AG10803 (cell line): Measurements from ENCODE around the gene PINLYP.
"Not testable (repeated sequence)": the region's sequence is repeated elsewhere in the genome, so short reads cannot be mapped to it uniquely, and the experiment has no call there.

Source experiments
- DNase-seq: peaks from one replicate; pipeline ENCODE4 v3.0.0; 2010; ENCODE audit warnings: low read depth
- H3K4me3 ChIP-seq: 2 replicates; pipeline ENCODE4 v1.5.1; 2011; ENCODE audit warnings: mild to moderate bottlenecking, low read length, control low read depth
- TF ChIP-seq, protein P1 (sequence below): conservative IDR thresholded peaks from 2 replicates; pipeline ENCODE4 v1.5.1; 2011; ENCODE audit warnings: mild to moderate bottlenecking, low read length, control low read depth, inconsistent platforms

Gene PINLYP

DNA sequence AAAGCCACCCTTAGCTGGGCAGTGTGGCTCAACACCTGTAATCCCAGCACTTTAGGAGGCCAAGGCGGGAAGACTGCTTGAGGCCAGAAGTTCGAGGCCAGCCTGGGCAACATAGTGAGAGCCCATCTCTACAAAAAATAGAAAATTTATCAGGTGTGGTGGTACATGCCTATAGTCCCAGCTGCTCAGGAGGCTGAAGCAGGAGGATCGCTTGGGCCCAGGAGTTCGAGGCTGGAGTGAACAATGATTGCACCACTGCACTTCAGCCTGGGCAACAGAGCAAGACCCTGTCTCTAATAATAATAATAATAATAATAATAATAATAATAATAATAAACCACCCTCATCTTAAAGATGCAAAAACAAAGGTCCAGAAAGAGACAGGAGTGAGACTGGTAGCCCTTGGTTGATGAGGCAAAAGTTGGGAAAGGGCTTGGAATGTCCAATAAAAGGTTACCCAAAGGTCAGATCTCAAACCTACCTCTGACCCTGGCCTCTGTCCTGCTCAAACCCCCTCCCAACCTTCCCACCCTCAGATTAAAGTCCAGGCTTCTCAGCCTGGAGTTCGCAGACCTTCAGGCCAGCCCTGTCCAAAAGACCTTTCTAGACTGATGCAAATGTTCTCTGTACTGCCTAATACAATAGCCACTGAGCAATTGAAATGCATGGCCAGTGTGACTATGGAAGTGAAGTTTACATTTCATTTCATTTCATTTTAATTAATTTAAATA is 33.5 kb upstream of the PINLYP start:
- H3K4me3 ChIP-seq = no peak overlapping the region
- no peak for DNase-seq
- TF ChIP-seq, protein P1, sequence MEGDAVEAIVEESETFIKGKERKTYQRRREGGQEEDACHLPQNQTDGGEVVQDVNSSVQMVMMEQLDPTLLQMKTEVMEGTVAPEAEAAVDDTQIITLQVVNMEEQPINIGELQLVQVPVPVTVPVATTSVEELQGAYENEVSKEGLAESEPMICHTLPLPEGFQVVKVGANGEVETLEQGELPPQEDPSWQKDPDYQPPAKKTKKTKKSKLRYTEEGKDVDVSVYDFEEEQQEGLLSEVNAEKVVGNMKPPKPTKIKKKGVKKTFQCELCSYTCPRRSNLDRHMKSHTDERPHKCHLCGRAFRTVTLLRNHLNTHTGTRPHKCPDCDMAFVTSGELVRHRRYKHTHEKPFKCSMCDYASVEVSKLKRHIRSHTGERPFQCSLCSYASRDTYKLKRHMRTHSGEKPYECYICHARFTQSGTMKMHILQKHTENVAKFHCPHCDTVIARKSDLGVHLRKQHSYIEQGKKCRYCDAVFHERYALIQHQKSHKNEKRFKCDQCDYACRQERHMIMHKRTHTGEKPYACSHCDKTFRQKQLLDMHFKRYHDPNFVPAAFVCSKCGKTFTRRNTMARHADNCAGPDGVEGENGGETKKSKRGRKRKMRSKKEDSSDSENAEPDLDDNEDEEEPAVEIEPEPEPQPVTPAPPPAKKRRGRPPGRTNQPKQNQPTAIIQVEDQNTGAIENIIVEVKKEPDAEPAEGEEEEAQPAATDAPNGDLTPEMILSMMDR = no peak

DNA sequence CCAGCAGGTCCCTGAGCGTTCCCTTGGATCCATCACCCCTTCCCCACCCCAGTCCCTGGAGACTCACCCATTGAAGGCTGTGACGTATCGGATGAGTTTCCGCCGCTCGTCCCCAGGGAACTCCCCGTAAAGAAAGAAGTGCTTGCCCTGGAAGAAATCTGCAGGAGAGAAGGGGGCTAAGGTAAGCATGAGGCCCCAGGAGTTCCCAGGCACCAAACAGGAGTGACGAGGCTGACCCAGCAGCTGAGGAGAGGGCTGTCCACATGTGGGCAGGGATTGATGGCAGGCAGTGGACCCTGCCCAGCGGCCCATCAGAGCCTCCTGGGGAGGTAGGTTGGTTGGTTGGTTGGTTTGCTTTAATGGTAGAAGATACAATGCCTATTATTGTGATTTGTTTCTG is 31.5 kb upstream of the PINLYP start:
- no peak overlapping the region for H3K4me3 ChIP-seq
- TF ChIP-seq, protein P1 = no peak
- no peak for DNase-seq

DNA sequence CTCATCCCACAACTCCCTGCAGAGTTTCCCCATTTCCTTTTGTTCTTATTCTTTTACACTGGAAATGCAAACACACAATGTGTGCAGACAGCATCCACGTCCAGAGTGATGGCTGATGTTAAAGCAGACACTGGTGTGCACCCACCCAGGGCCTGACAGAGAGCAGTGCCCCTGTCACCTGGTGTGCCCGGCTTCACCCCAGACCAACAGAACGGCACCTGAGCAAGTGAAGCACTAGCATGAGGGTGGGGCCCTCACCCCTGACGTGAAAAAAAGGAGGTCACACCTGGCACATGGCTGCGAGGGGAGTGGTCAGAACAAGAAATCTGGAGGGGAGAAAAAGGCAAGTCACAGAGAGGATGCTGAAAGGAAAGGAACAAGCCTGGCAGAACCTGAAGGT is 30.3 kb upstream of the PINLYP start:
- no peak overlapping the region for H3K4me3 ChIP-seq
- TF ChIP-seq, protein P1 = no peak
- DNase-seq = no peak

DNA sequence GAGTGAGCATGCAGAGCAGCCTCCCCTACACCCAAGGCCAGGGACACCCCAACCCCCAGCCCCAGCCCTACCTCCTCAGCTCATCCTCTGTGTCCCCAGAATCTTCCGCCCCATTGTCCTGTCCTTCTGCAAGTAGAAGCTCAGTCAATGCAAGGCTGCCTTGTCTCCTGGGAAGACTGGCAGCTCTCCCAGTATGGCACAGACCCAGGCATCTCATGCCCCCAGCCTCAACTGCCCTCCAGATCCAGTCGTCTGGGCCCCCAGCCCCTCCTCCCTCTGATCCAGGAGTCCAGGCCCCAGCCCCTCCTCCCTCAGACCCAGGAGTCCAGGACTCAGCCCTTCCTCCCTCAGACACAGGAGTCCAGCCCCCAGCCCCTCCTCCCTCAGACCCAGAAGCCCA is 29.6 kb upstream of the PINLYP start:
- DNase-seq = no peak
- H3K4me3 ChIP-seq = no peak overlapping the region
- TF ChIP-seq, protein P1 = no peak

DNA sequence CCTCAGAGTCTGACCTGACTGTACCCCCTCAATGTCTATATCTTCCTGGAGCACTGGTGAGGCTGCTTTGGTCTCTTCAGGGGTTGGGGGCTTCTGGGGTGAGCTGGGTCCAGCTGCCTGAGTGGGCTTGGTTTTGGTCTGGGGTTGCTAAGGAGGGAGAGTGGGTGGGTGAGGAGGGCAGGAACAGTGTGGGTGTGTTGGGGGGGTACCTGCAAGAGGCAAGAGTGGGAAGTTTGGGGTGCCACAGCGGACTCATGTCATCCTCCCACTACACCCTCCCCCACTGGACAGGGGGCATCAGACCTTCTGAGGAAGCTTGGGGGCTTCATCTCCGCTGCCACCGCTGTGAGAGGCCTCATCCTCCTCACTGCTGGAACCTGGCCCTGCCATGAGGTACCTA is 29.0 kb upstream of the PINLYP start:
- no peak overlapping the region for H3K4me3 ChIP-seq
- TF ChIP-seq, protein P1 = no peak
- DNase-seq = no peak

DNA sequence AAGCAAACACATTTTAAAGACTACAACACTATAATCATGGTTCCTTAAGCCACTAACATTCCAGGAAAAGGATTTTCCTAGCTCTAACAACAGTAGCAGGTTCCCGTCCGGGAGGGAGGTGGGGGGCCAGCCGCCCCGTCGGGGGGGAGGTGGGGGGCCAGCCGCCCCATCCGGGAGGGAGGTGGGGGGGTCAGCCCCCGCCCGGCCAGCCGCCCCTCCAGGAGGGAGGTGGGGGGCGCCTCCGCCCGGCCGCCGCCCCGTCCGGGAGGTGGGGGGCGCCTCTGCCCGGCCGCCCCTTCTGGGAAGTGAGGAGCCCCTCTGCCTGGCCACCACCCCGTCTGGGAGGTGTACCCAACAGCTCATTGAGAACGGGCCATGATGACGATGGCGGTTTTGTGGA is 27.7 kb upstream of the PINLYP start:
- H3K4me3 ChIP-seq = not testable (repeated sequence)

DNA sequence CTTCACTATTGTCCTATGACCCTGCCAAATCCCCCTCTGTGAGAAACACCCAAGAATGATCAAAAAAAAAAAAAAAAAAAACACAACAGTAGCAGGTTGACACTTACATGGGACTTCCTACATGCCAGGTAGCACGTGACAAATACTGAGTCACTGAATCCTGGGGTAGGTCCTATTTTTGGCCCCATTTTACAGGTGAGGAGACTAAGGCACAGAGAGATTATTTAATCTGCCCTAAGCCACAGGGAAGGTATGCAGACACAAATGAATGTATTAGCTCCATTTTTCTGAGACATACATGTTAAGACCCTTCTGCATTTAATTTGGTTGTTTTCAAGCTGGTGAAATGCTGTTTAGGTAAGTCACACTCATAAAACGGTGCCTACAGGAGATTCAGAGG is 26.9 kb upstream of the PINLYP start:
- no peak overlapping the region for H3K4me3 ChIP-seq
- TF ChIP-seq, protein P1 = no peak
- no peak for DNase-seq

More for the DNA sequence above, 27.7 kb upstream of the PINLYP start:
- not testable (repeated sequence) for DNase-seq
